Activated CD4-positive, alpha-beta T cell treated with anti-CD3 and anti-CD28 coated beads, Interleukin-10, Interleukin-2, amounts not matched to agents 100 ng/mL and 50 ng/mL, durations not matched to agents 16 hours and 8 hours (primary cell): Measurements from ENCODE around the gene CPNE4.

Source experiments
- DNase-seq: peaks from one replicate; pipeline ENCODE4 v3.0.0-alpha.2; 2020

CPNE4 gene

GRCh38 chr3:131728898-131729642 lies 305.7 kb downstream of the CPNE4 start:
- DNase-seq: no peak

GRCh38 chr3:131725414-131725813 lies 309.4 kb downstream of the CPNE4 start:
- DNase-seq: no peak

GRCh38 chr3:131723343-131723742 lies 311.5 kb downstream of the CPNE4 start:
- no peak for DNase-seq

- DNase-seq: no peak
Observed at GRCh38 chr3:131717493-131717892, 317.3 kb downstream of the CPNE4 start.

- no peak for DNase-seq
Observed at GRCh38 chr3:131716943-131717342, 317.9 kb downstream of the CPNE4 start.

- peak; percentile 16 for DNase-seq
Observed at GRCh38 chr3:131716007-131716406, 318.8 kb downstream of the CPNE4 start.

GRCh38 chr3:131714585-131715220 lies 320.1 kb downstream of the CPNE4 start:
- DNase-seq: peak; percentile 59

- DNase-seq: no peak
Observed at GRCh38 chr3:131713416-131714123, 321.2 kb downstream of the CPNE4 start.

GRCh38 chr3:131712662-131713061 lies 322.2 kb downstream of the CPNE4 start:
- DNase-seq: no peak

GRCh38 chr3:131711114-131711768 lies 323.6 kb downstream of the CPNE4 start:
- no peak for DNase-seq

GRCh38 chr3:131708241-131708640 lies 326.6 kb downstream of the CPNE4 start:
- no peak for DNase-seq

GRCh38 chr3:131705558-131706051 lies 329.2 kb downstream of the CPNE4 start:
- no peak for DNase-seq

GRCh38 chr3:131705099-131705498 lies 329.7 kb downstream of the CPNE4 start:
- DNase-seq: no peak

GRCh38 chr3:131704098-131704497 lies 330.7 kb downstream of the CPNE4 start:
- no peak for DNase-seq

GRCh38 chr3:131702146-131702545 lies 332.7 kb downstream of the CPNE4 start:
- DNase-seq: no peak

GRCh38 chr3:131701153-131701770 lies 333.6 kb downstream of the CPNE4 start:
- DNase-seq: peak; percentile 15

GRCh38 chr3:131699001-131699400 lies 335.8 kb downstream of the CPNE4 start:
- no peak for DNase-seq

- no peak for DNase-seq
Observed at GRCh38 chr3:131694376-131694775, 340.4 kb downstream of the CPNE4 start.

- no peak for DNase-seq
Observed at GRCh38 chr3:131692356-131692755, 342.5 kb downstream of the CPNE4 start.

- no peak for DNase-seq
Observed at GRCh38 chr3:131690800-131691199, 344.0 kb downstream of the CPNE4 start.

GRCh38 chr3:131688370-131688769 lies 346.4 kb downstream of the CPNE4 start:
- peak; percentile 9 for DNase-seq

GRCh38 chr3:131669600-131669999 lies 365.2 kb downstream of the CPNE4 start:
- no peak for DNase-seq

GRCh38 chr3:131658771-131659170 lies 376.0 kb downstream of the CPNE4 start:
- DNase-seq: no peak
